ENCODE measurements around the gene SERPINB6. TPM values are rescaled to one million over a fixed set of nuclear protein-coding genes. Genes with fewer than 3 reads are reported as not detected.

Gene SERPINB6
- total and polyA plus RNA-seq, 9 of the 15 experiments (the other 6 are each of a cell fraction or from before 2014, with no cell fraction given) = 86.6 to 211 (median 143) TPM

DNA sequence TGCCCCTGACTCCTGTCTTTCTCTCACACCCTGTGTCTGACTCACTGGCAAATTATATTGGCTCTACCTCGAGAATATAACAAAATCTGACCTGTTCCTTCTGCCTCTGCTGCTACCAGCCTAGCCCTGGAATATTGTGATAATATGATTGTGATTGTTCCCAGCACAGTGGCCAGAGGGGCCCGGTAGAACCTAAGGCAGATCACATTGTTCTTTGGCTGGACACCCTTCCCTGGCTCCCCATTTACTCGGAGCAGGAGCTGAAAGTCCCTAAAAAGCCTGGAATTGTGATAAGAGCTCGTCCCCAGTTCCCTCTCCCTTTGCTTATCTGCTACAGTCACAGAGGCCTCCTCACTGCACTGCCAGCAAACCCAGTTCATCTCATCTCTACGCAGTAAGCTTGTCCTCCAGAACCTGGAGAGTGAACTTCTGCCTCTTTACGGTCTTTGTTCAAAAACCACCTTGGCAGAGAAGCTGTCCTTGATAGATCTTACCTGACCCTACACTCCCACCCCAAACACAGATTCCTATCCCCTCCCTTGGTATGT is 21.8 kb downstream of the SERPINB6 start (continued):
- TF ChIP-seq, protein P1, sequence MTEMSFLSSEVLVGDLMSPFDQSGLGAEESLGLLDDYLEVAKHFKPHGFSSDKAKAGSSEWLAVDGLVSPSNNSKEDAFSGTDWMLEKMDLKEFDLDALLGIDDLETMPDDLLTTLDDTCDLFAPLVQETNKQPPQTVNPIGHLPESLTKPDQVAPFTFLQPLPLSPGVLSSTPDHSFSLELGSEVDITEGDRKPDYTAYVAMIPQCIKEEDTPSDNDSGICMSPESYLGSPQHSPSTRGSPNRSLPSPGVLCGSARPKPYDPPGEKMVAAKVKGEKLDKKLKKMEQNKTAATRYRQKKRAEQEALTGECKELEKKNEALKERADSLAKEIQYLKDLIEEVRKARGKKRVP (CRISPR knock-in tag; IDR thresholded peaks at IDR 0.05) = no peak
- TF ChIP-seq CREBBP (IDR thresholded peaks at IDR 0.05; ENCODE audit: low read depth, low read length) = no peak
- TF ChIP-seq, protein P2, sequence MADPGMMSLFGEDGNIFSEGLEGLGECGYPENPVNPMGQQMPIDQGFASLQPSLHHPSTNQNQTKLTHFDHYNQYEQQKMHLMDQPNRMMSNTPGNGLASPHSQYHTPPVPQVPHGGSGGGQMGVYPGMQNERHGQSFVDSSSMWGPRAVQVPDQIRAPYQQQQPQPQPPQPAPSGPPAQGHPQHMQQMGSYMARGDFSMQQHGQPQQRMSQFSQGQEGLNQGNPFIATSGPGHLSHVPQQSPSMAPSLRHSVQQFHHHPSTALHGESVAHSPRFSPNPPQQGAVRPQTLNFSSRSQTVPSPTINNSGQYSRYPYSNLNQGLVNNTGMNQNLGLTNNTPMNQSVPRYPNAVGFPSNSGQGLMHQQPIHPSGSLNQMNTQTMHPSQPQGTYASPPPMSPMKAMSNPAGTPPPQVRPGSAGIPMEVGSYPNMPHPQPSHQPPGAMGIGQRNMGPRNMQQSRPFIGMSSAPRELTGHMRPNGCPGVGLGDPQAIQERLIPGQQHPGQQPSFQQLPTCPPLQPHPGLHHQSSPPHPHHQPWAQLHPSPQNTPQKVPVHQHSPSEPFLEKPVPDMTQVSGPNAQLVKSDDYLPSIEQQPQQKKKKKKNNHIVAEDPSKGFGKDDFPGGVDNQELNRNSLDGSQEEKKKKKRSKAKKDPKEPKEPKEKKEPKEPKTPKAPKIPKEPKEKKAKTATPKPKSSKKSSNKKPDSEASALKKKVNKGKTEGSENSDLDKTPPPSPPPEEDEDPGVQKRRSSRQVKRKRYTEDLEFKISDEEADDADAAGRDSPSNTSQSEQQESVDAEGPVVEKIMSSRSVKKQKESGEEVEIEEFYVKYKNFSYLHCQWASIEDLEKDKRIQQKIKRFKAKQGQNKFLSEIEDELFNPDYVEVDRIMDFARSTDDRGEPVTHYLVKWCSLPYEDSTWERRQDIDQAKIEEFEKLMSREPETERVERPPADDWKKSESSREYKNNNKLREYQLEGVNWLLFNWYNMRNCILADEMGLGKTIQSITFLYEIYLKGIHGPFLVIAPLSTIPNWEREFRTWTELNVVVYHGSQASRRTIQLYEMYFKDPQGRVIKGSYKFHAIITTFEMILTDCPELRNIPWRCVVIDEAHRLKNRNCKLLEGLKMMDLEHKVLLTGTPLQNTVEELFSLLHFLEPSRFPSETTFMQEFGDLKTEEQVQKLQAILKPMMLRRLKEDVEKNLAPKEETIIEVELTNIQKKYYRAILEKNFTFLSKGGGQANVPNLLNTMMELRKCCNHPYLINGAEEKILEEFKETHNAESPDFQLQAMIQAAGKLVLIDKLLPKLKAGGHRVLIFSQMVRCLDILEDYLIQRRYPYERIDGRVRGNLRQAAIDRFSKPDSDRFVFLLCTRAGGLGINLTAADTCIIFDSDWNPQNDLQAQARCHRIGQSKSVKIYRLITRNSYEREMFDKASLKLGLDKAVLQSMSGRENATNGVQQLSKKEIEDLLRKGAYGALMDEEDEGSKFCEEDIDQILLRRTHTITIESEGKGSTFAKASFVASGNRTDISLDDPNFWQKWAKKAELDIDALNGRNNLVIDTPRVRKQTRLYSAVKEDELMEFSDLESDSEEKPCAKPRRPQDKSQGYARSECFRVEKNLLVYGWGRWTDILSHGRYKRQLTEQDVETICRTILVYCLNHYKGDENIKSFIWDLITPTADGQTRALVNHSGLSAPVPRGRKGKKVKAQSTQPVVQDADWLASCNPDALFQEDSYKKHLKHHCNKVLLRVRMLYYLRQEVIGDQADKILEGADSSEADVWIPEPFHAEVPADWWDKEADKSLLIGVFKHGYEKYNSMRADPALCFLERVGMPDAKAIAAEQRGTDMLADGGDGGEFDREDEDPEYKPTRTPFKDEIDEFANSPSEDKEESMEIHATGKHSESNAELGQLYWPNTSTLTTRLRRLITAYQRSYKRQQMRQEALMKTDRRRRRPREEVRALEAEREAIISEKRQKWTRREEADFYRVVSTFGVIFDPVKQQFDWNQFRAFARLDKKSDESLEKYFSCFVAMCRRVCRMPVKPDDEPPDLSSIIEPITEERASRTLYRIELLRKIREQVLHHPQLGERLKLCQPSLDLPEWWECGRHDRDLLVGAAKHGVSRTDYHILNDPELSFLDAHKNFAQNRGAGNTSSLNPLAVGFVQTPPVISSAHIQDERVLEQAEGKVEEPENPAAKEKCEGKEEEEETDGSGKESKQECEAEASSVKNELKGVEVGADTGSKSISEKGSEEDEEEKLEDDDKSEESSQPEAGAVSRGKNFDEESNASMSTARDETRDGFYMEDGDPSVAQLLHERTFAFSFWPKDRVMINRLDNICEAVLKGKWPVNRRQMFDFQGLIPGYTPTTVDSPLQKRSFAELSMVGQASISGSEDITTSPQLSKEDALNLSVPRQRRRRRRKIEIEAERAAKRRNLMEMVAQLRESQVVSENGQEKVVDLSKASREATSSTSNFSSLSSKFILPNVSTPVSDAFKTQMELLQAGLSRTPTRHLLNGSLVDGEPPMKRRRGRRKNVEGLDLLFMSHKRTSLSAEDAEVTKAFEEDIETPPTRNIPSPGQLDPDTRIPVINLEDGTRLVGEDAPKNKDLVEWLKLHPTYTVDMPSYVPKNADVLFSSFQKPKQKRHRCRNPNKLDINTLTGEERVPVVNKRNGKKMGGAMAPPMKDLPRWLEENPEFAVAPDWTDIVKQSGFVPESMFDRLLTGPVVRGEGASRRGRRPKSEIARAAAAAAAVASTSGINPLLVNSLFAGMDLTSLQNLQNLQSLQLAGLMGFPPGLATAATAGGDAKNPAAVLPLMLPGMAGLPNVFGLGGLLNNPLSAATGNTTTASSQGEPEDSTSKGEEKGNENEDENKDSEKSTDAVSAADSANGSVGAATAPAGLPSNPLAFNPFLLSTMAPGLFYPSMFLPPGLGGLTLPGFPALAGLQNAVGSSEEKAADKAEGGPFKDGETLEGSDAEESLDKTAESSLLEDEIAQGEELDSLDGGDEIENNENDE (IDR thresholded peaks at IDR 0.05; ENCODE audit: low read depth, low read length) = no peak
- no peak for TF ChIP-seq XRCC3 (IDR thresholded peaks at IDR 0.05)
- TF ChIP-seq, protein P3, sequence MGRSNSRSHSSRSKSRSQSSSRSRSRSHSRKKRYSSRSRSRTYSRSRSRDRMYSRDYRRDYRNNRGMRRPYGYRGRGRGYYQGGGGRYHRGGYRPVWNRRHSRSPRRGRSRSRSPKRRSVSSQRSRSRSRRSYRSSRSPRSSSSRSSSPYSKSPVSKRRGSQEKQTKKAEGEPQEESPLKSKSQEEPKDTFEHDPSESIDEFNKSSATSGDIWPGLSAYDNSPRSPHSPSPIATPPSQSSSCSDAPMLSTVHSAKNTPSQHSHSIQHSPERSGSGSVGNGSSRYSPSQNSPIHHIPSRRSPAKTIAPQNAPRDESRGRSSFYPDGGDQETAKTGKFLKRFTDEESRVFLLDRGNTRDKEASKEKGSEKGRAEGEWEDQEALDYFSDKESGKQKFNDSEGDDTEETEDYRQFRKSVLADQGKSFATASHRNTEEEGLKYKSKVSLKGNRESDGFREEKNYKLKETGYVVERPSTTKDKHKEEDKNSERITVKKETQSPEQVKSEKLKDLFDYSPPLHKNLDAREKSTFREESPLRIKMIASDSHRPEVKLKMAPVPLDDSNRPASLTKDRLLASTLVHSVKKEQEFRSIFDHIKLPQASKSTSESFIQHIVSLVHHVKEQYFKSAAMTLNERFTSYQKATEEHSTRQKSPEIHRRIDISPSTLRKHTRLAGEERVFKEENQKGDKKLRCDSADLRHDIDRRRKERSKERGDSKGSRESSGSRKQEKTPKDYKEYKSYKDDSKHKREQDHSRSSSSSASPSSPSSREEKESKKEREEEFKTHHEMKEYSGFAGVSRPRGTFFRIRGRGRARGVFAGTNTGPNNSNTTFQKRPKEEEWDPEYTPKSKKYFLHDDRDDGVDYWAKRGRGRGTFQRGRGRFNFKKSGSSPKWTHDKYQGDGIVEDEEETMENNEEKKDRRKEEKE (IDR thresholded peaks at IDR 0.05; ENCODE audit: borderline replicate concordance in 1 of 2, control insufficient read depth in 1 of 2, low read depth in 2 of 2, low read length in 1 of 2) = no peak
- no peak for TF ChIP-seq KDM5B (IDR thresholded peaks at IDR 0.05; ENCODE audit: insufficient replicate concordance, low read depth, low read length)
- no peak for TF ChIP-seq TEAD1 (CRISPR knock-in tag; IDR thresholded peaks at IDR 0.05)
- TF ChIP-seq MECOM (CRISPR knock-in tag; IDR thresholded peaks at IDR 0.05) = no peak

Measured in K562 (cell line).